AG04449 (cell line): ENCODE data around the gene ARHGAP5.

Source experiments
- CTCF ChIA-PET: fragments of 350-600 bp; formaldehyde crosslinking; extraction: SDS; loops from one replicate; lab custom pipeline; 2021; ENCODE audit warnings: antibody characterized with exemption; lab: Yijun Ruan, JAX
- POLR2A ChIA-PET: fragments of 400-600, 350-600 bp; formaldehyde crosslinking; extraction: SDS; loops from one replicate; lab custom pipeline; 2020; ENCODE audit warnings: antibody characterized with exemption, inconsistent platforms; lab: Yijun Ruan, JAX
- DNase-seq: peaks from one replicate; pipeline ENCODE4 v3.0.0-alpha.2; 2010; ENCODE audit warnings: low read depth, low spot score
- H3K4me3 ChIP-seq: 2 replicates; pipeline ENCODE4 v1.5.1; 2011; ENCODE audit warnings: low read depth, mild to moderate bottlenecking, control low read depth, low read length
- CTCF ChIP-seq: IDR thresholded peaks from one replicate; pipeline ENCODE4 v1.5.1; 2011; ENCODE audit warnings: mild to moderate bottlenecking, moderate library complexity, low read length, control low read depth, inconsistent platforms; ENCODE audit not compliant: insufficient read depth; ENCODE audit errors: missing control alignments

The ARHGAP5 gene

GRCh38 chr14:32134448-32135097 is 57.5 kb downstream of the ARHGAP5 start:
- peak; percentile 45 for DNase-seq
- ChIA-PET POLR2A (no interaction called here), CTCF (no interaction called here)
- H3K4me3 ChIP-seq = no peak overlapping the region
- no peak for TF ChIP-seq CTCF

GRCh38 chr14:32136027-32136825 is 59.1 kb downstream of the ARHGAP5 start:
- POLR2A ChIA-PET = no interaction called here
- no peak overlapping the region for H3K4me3 ChIP-seq

GRCh38 chr14:32137313-32137712 is 60.2 kb downstream of the ARHGAP5 start:
- CTCF ChIA-PET = no interaction called here
- no peak for DNase-seq
- no peak for TF ChIP-seq CTCF
- H3K4me3 ChIP-seq = no peak overlapping the region
- POLR2A ChIA-PET = no interaction called here

More at GRCh38 chr14:32136027-32136825, 59.1 kb downstream of the ARHGAP5 start:
- no peak for DNase-seq
- CTCF ChIA-PET = no interaction called here
- TF ChIP-seq CTCF = no peak

GRCh38 chr14:32137892-32138291 is 60.8 kb downstream of the ARHGAP5 start:
- DNase-seq = no peak
- ChIA-PET POLR2A (no interaction called here), CTCF (no interaction called here)
- no peak overlapping the region for H3K4me3 ChIP-seq
- TF ChIP-seq CTCF = no peak

- POLR2A ChIA-PET = no interaction called here
- DNase-seq = no peak
- H3K4me3 ChIP-seq = no peak overlapping the region
- TF ChIP-seq CTCF = no peak
- CTCF ChIA-PET = no interaction called here
Observed at GRCh38 chr14:32142341-32142740, 65.2 kb downstream of the ARHGAP5 start.

GRCh38 chr14:32142754-32143437 is 65.8 kb downstream of the ARHGAP5 start:
- TF ChIP-seq CTCF = no peak
- H3K4me3 ChIP-seq = no peak overlapping the region
- ChIA-PET POLR2A (no interaction called here), CTCF (no interaction called here)
- no peak for DNase-seq
